AML-193 (cell line): ENCODE measurements around the gene PURB.
A peak's percentile ranks its signal among the peaks of the same experiment; 100 is the strongest.
"Not testable (repeated sequence)": the region's sequence is repeated elsewhere in the genome, so short reads cannot be mapped to it uniquely, and the experiment has no call there.

ENCODE experiments used
- DNase-seq, 2 experiments: peaks; one replicate each; lab custom pipeline; 2025; lab: John Stamatoyannopoulos, UW

The PURB gene

GRCh38 chr7:44885394-44886317 lies at the start of gene PURB:
Gene PURB (minus strand): TSS chr7:44885530. CDS start chr7:44885348, 182 bp downstream.
- DNase-seq = peak; percentile 92

GRCh38 chr7:44935016-44935415 lies 49.7 kb upstream of the PURB start:
- no peak for DNase-seq

- not testable (repeated sequence) for DNase-seq
Measured at GRCh38 chr7:44934510-44934909, 49.2 kb upstream of the PURB start.

- no peak for DNase-seq
Measured at GRCh38 chr7:44930921-44931320, 45.6 kb upstream of the PURB start.

- no peak for DNase-seq
Measured at GRCh38 chr7:44922351-44922694, 37.0 kb upstream of the PURB start.

- DNase-seq = peak; percentile 71 to 75
Measured at GRCh38 chr7:44921607-44922350, 36.4 kb upstream of the PURB start.

GRCh38 chr7:44920119-44920518 lies 34.8 kb upstream of the PURB start:
- no peak for DNase-seq

- no peak for DNase-seq
Measured at GRCh38 chr7:44918029-44918428, 32.7 kb upstream of the PURB start.

GRCh38 chr7:44917465-44917864 lies 32.1 kb upstream of the PURB start:
- DNase-seq = no peak

- no peak for DNase-seq
Measured at GRCh38 chr7:44914992-44915607, 29.8 kb upstream of the PURB start.

- DNase-seq = no peak
Measured at GRCh38 chr7:44912775-44913347, 27.5 kb upstream of the PURB start.

- DNase-seq = no peak
Measured at GRCh38 chr7:44911911-44912310, 26.6 kb upstream of the PURB start.

- no peak for DNase-seq
Measured at GRCh38 chr7:44909596-44910389, 24.5 kb upstream of the PURB start.

- DNase-seq = no peak
Measured at GRCh38 chr7:44906965-44907364, 21.6 kb upstream of the PURB start.

GRCh38 chr7:44905002-44905635 lies 19.8 kb upstream of the PURB start:
- DNase-seq = no peak

GRCh38 chr7:44899443-44899842 lies 14.1 kb upstream of the PURB start:
- DNase-seq = no peak

- DNase-seq = no peak
Measured at GRCh38 chr7:44898039-44898438, 12.7 kb upstream of the PURB start.

- DNase-seq = no peak
Measured at GRCh38 chr7:44897309-44897708, 12.0 kb upstream of the PURB start.

- no peak for DNase-seq
Measured at GRCh38 chr7:44894888-44895580, 9.7 kb upstream of the PURB start.

- DNase-seq = no peak
Measured at GRCh38 chr7:44893710-44894234, 8.4 kb upstream of the PURB start.
